Activated CD4-positive, alpha-beta T cell treated with anti-CD3 and anti-CD28 coated beads for 24 hours (primary cell): ENCODE results near the gene NFASC.
A peak's percentile ranks its signal among the peaks of the same experiment; 100 is the strongest.

ENCODE experiments used
- DNase-seq, 2 donors: peaks; one replicate each; pipeline ENCODE4 v3.0.0-alpha.2; 2020; ENCODE audit warnings: low read depth in 2 of 2

NFASC gene

GRCh38 chr1:204959836-204960235, 89.2 kb downstream of the NFASC start:
- no peak for DNase-seq

GRCh38 chr1:204960306-204961125, 89.9 kb downstream of the NFASC start:
- DNase-seq: no peak

GRCh38 chr1:204961765-204962419, 91.2 kb downstream of the NFASC start:
- DNase-seq: no peak

- no peak for DNase-seq
These were observed 92.3 kb downstream of the NFASC start for GRCh38 chr1:204962742-204963632.

GRCh38 chr1:204967451-204967850, 96.8 kb downstream of the NFASC start:
- DNase-seq: no peak

GRCh38 chr1:204968135-204968534, 97.5 kb downstream of the NFASC start:
- DNase-seq: no peak

GRCh38 chr1:204968951-204969350, 98.3 kb downstream of the NFASC start:
- no peak for DNase-seq

GRCh38 chr1:204970937-204971336, 100.3 kb downstream of the NFASC start:
- DNase-seq: no peak

GRCh38 chr1:204971517-204972336, 101.1 kb downstream of the NFASC start:
- no peak for DNase-seq

- no peak for DNase-seq
These were observed 101.8 kb downstream of the NFASC start for GRCh38 chr1:204972426-204972825.

GRCh38 chr1:204973449-204973848, 102.8 kb downstream of the NFASC start:
- DNase-seq: no peak

GRCh38 chr1:204974327-204974726, 103.7 kb downstream of the NFASC start:
- no peak for DNase-seq

- DNase-seq: no peak
These were observed 104.4 kb downstream of the NFASC start for GRCh38 chr1:204975021-204975420.

GRCh38 chr1:204975568-204976235, 105.0 kb downstream of the NFASC start:
- DNase-seq: peak; percentile 38 to 49

GRCh38 chr1:204976646-204977045, 106.0 kb downstream of the NFASC start:
- DNase-seq: no peak

- no peak for DNase-seq
These were observed 106.7 kb downstream of the NFASC start for GRCh38 chr1:204977318-204977717.

- DNase-seq: no peak
These were observed 108.1 kb downstream of the NFASC start for GRCh38 chr1:204978782-204979181.

- no peak for DNase-seq
These were observed 108.6 kb downstream of the NFASC start for GRCh38 chr1:204979306-204979705.

GRCh38 chr1:204979891-204980649, 109.4 kb downstream of the NFASC start:
- no peak for DNase-seq

- no peak for DNase-seq
These were observed 110.3 kb downstream of the NFASC start for GRCh38 chr1:204980840-204981405.
